ENCODE results near the gene OLA1. TPM values are rescaled to one million over a fixed set of nuclear protein-coding genes. Genes with fewer than 3 reads are reported as not detected.

OLA1 gene
- total RNA-seq, 1 donor from 2014 or later = 85.6 TPM

- DNase-seq = no peak
Measured at GRCh38 chr2:174028935-174029334, 219.4 kb downstream of the OLA1 start.

- DNase-seq = no peak
Measured at GRCh38 chr2:174027956-174028355, 220.4 kb downstream of the OLA1 start.

GRCh38 chr2:174026122-174026845 is 222.0 kb downstream of the OLA1 start:
- DNase-seq = no peak

- no peak for DNase-seq
Measured at GRCh38 chr2:174025271-174026121, 222.8 kb downstream of the OLA1 start.

GRCh38 chr2:174024524-174025270 is 223.6 kb downstream of the OLA1 start:
- no peak for DNase-seq

- no peak for DNase-seq
Measured at GRCh38 chr2:174023591-174024523, 224.5 kb downstream of the OLA1 start.

Other genes starting within 250 kb of the OLA1 start
- gene SP9, start 86.4 kb upstream of the OLA1 start, total RNA-seq = not detected in 2 replicates
- 24.0 and 31.6 TPM in 2 replicates for gene SCRN3, start 147.2 kb upstream of the OLA1 start, total RNA-seq
- 0.93 and 1.0 TPM in 2 replicates for gene GPR155, start 238.5 kb upstream of the OLA1 start, total RNA-seq

Data from dermis blood vessel endothelial cell (primary cell).